HL-60 (cell line): ENCODE measurements around the gene SRCIN1.

ENCODE experiments used
- CTCF ChIP-seq: IDR thresholded peaks from one replicate; pipeline ENCODE4 v1.5.1; 2011; ENCODE audit warnings: low read length, control low read depth, inconsistent platforms; ENCODE audit not compliant: insufficient read depth
- GABPA ChIP-seq: IDR thresholded peaks from 2 replicates; pipeline ENCODE4 v1.6.1; 2012; ENCODE audit warnings: low read depth
- POLR2AphosphoS5 ChIP-seq: IDR thresholded peaks from 2 replicates; pipeline ENCODE4 v1.6.1; 2012; ENCODE audit warnings: low read depth
- REST ChIP-seq: IDR thresholded peaks from 2 replicates; pipeline ENCODE4 v1.6.1; 2012; ENCODE audit warnings: low read depth; ENCODE audit not compliant: insufficient replicate concordance

GRCh38 chr17:38546396-38546795 lies 59.4 kb downstream of the SRCIN1 start:
- TF ChIP-seq CTCF (no peak), GABPA (no peak), REST (no peak), POLR2AphosphoS5 (no peak)
